ENCODE data around the gene COL9A3.
"Not testable (repeated sequence)": the region's sequence is repeated elsewhere in the genome, so short reads cannot be mapped to it uniquely, and the experiment has no call there.

The COL9A3 gene

GRCh38 chr20:62835931-62836861 is 19.3 kb downstream of the COL9A3 start:
- DNase-seq (ENCODE audit: low spot score) = no peak

- no peak for DNase-seq (ENCODE audit: low spot score)
Observed at GRCh38 chr20:62836967-62837490, 20.2 kb downstream of the COL9A3 start.

GRCh38 chr20:62837790-62838127 is 20.9 kb downstream of the COL9A3 start:
- no peak for DNase-seq (ENCODE audit: low spot score)

GRCh38 chr20:62838128-62838891 is 21.5 kb downstream of the COL9A3 start:
- DNase-seq (ENCODE audit: low spot score) = no peak

GRCh38 chr20:62839261-62839660 is 22.4 kb downstream of the COL9A3 start:
- DNase-seq (ENCODE audit: low spot score) = no peak

- no peak for DNase-seq (ENCODE audit: low spot score)
Observed at GRCh38 chr20:62839816-62840215, 23.0 kb downstream of the COL9A3 start.

- DNase-seq (ENCODE audit: low spot score) = no peak
Observed at GRCh38 chr20:62840244-62841197, 23.7 kb downstream of the COL9A3 start.

GRCh38 chr20:62841705-62842212 is 24.9 kb downstream of the COL9A3 start:
- no peak for DNase-seq (ENCODE audit: low spot score)

GRCh38 chr20:62843656-62844055 is 26.8 kb downstream of the COL9A3 start:
- no peak for DNase-seq (ENCODE audit: low spot score)

- DNase-seq (ENCODE audit: low spot score) = no peak
Observed at GRCh38 chr20:62844182-62844581, 27.3 kb downstream of the COL9A3 start.

GRCh38 chr20:62845416-62846160 is 28.7 kb downstream of the COL9A3 start:
- no peak for DNase-seq (ENCODE audit: low spot score)

GRCh38 chr20:62846166-62846890 is 29.5 kb downstream of the COL9A3 start:
- DNase-seq (ENCODE audit: low spot score) = no peak

GRCh38 chr20:62848917-62849316 is 32.1 kb downstream of the COL9A3 start:
- not testable (repeated sequence) for DNase-seq (ENCODE audit: low spot score)

GRCh38 chr20:62849431-62849830 is 32.6 kb downstream of the COL9A3 start:
- DNase-seq (ENCODE audit: low spot score) = no peak

GRCh38 chr20:62850333-62850974 is 33.6 kb downstream of the COL9A3 start:
- no peak for DNase-seq (ENCODE audit: low spot score)

GRCh38 chr20:62852196-62852595 is 35.3 kb downstream of the COL9A3 start:
- no peak for DNase-seq (ENCODE audit: low spot score)

GRCh38 chr20:62852841-62853240 is 36.0 kb downstream of the COL9A3 start:
- no peak for DNase-seq (ENCODE audit: low spot score)

- DNase-seq (ENCODE audit: low spot score) = not testable (repeated sequence)
Observed at GRCh38 chr20:62853304-62853703, 36.5 kb downstream of the COL9A3 start.

GRCh38 chr20:62854121-62854520 is 37.3 kb downstream of the COL9A3 start:
- no peak for DNase-seq (ENCODE audit: low spot score)

- DNase-seq (ENCODE audit: low spot score) = no peak
Observed at GRCh38 chr20:62855120-62855519, 38.3 kb downstream of the COL9A3 start.

All from GM03348 (cell line).